SIG-M5 (cell line): Measurements from ENCODE around the gene FBN2.
"Not testable (repeated sequence)": the region's sequence is repeated elsewhere in the genome, so short reads cannot be mapped to it uniquely, and the experiment has no call there.

Experiments
- DNase-seq: peaks from one replicate; lab custom pipeline; 2025; lab: John Stamatoyannopoulos, UW

FBN2 gene

DNA sequence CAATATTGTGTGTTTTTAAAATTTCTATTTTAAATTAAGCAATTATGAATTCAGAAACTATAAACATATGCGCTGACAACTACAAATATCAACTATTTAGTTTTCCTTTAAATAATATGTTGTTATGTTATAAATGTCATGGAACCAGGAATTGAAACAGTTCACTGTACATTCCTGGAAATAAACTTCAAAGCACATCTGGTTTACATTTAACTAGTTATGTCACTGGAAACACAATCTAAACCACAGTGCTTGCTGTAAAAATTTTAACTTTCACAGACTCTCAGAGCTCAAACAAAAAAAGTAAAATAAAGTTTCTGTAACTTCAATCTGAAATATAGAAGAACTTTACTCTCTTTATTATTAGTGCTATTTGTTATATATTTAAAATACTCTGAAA, 179.2 kb downstream of the FBN2 start:
- no peak for DNase-seq

DNA sequence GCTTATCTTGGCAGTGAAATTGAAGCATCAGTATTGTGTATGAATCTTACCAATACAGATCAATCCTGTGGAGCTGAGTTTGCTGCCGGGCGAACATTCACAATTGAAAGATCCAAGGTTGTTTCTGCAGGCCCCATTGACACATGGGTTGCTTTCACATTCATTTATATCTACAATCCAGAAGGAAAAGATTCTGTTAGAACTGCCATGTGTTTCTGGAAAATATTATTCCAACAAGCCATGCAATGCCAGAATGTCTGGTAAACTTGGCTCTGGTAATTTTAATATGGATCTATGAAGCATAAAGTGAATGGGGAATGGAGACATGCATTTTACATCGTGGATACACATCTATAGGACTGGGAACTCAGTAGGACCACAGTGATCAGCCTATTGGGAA, 180.8 kb downstream of the FBN2 start:
- no peak for DNase-seq

- no peak for DNase-seq
Observed at GRCh38 chr5:128355961-128356360, 182.1 kb downstream of the FBN2 start.

DNA sequence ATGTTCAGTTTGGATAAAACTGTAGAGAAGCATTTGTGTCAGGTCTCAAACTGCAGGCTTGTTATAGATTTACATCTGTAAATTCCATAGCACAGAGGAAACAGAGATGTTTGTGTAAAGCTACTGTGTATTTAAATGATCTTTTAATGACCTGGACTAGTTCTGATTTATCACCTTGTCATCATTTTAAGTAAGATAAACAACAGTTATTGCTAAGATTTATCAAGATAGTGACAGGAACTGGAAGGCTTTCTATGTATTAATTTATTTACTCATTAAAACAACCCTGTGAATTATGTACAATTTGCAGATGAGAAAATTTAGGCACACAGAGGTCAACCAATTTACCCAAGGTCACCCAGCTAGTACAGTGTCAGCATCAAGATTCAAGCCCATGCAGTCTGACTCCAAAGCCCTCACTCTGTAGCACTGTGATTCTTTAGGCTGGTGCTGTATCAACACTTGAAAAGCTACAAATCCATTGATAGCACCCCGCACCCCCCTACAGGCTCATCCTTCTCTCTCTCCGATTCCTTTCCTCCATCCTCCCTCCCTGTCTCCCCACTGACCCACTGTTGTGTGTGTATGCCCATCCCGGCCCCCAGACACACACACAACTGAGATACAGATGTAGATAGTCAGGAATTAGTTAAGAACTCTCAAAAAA, 184.5 kb downstream of the FBN2 start:
- DNase-seq: no peak

GRCh38 chr5:128350705-128351104, 187.3 kb downstream of the FBN2 start:
- no peak for DNase-seq

DNA sequence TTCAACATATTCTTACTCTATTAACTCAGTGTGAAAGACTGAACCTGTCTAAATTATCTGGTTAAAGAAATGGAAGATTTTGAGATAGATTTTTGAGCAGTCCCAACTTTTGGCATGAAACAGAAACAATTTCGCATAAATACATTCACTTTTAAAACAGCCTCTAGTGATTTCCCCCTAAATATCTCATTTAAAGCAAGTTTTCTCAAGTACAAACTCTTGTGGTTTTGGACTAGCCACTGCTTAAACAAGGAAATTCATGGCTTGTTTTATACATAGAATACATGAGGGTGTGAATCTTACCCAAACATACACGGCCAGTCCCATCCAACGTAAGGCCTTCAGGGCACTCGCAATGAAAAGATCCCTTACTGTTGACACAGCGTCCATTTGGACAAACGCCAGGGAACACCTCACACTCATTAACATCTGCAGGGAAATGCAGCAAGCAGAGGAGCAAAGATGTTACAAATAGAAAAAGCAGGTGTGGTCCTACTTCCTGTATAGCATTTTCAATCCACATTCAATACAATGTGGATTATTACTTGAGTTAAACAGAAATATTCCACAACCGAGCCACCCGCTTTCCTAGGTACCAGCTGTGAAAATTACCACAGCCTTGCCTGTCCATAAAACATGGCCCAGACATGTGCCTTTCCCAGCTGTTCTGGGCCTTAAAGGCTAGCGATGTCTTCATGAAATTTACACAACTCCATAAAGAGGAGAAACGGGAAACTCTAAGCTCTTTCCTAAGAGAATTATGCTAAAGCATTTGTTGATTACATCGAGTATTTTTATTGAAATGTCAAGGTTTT, 188.8 kb downstream of the FBN2 start:
- DNase-seq: no peak

DNA sequence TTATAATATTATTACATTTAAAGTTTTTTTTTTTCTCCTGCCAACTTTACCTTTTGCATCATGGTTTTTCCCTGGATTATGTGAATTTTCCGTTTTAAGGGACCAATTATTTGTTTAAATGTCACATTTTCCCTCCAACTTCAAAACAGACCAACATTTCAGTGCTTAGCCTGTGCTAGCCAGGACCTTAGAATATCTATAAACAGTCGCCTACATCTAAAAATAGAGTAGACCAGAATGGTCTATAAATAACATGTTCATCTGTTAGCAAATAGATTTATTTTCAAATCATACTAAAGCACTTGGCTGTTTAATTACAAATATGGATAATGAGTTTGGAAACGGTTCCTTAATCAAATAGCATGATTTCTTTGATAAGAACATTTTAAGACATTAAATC, 192.0 kb downstream of the FBN2 start:
- DNase-seq: no peak

- DNase-seq: no peak
Observed at GRCh38 chr5:128345247-128345646, 192.8 kb downstream of the FBN2 start.

DNA sequence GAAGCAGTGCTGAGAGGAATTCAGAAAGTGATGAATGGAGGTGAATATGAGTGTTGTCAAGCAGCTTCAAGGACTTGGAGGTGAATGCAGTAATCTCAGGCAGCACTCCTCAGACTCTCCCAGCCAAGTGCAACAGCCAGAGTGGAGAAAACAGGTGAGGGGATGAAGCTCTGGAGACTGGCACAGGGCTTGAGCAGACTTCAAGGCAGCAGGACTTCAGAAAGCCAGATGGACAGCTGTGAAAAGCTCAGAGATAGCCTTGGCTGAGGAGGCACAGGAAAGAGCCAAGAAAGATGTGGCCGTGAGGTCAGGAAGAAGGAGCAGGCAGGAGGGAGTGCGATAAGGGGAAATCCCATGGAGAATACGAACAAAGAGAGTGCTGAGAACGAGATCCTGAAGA, 194.9 kb downstream of the FBN2 start:
- DNase-seq: no peak

DNA sequence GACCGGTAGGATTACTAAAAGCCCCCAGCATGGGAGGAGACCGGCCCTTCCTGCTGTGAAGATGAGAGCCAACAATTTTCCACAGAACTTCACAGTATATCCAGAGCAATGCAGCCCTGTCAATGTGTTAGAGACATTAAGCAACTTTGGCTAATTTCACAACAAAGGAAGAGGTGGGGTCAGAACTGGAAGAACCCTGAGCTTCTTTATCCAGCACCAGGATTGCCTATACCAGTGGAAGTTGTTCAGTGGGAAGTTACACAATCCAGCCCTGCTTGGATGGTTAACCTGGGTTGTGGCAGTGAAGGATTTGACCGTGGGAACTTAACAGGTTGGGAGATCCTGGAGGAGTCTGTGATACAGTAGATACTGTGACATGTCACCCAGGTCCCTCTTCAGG, 197.0 kb downstream of the FBN2 start:
- DNase-seq: no peak

- DNase-seq: no peak
Observed at GRCh38 chr5:128340648-128341047, 197.4 kb downstream of the FBN2 start.

- no peak for DNase-seq
Observed at GRCh38 chr5:128339585-128339984, 198.5 kb downstream of the FBN2 start.

DNA sequence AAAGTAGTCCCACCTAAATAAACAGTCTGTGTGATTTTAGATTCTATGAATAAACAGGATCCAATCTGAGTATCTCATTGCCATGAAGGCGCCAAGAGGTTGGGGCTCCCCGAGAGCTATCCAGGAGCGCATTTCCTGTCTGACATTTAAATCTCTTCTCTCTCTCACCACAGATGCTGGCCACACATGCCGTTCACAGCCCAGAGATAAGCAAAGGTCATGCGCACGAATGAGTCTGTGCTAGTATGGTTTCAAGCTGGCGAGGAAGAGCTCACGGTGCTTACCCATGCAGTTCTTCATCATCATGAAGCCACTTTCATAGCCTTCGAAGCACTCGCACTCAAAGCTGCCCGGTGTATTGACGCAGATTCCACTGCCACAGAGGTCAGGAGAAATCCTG, 199.4 kb downstream of the FBN2 start:
- DNase-seq: no peak

DNA sequence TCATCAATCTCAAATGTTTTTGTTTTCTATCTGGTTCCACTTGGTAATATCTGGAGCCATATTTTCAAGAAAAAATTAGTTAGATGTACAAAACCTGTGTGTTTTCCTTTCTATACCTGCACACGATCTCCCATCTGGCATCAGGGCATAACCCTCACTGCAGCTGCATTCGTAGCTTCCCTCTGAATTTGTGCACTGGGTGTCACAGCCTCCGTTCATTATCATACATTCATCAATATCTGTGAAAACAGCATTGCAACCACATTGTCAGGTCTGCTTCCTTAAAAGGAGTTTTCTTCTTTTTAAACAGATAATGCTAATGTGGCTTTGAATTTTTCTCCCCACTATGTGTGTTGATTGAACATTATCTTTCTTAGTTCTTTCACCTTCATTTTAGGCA, 202.7 kb downstream of the FBN2 start:
- no peak for DNase-seq

DNA sequence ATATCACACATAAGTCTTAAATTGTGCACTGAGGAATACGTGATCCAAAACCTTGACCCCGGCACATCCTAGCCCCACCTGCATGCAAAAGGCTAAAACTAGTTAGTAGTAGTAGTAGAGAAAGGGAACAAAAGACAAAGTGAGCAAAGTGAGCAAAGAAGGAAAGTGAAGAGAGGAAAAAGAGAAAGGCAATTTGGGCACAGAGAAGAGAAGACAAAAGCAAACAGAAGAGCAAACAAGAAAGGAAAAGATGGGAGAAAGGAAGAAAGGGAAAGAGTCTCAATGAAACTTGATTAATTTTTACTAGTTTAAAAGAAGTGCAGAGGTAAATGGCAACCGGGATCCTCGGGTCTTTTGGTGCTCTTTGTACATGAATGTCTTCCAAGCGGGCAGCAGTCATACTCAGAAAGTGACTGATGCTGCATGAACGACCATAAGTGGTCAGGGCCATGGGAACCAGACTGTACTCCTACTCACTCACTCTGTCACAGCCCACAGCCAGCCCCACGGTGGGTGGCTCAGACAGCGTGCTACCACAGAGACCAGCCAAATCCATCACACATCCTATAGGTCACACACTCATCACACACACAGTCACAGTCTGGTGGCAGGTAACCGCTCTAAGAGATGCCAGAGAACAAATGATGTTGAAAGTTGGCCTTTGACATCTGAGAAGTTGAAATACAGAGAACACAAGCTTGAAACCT, 203.9 kb downstream of the FBN2 start:
- no peak for DNase-seq

DNA sequence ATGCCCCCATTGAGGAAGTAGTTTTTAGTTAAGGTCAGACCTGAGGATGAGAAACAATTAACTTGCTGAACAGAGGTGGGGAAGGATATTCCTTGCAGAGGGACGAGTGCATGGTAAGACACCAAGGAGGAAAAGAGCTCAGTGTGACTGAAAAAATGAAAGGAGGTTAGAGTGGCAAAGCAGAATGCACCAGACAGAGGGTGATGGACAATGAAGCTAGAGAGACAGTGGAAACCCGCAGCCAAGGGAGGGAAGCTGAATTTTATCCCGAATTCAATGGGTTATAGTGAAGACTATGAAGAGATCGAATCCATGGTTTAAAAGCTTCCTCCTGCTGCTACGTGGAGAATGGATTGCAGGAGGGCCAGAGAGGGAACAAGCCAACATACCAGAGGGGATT, 206.8 kb downstream of the FBN2 start:
- no peak for DNase-seq

- DNase-seq: no peak
Observed at GRCh38 chr5:128329386-128329939, 208.6 kb downstream of the FBN2 start.

- no peak for DNase-seq
Observed at GRCh38 chr5:128328446-128328845, 209.6 kb downstream of the FBN2 start.

DNA sequence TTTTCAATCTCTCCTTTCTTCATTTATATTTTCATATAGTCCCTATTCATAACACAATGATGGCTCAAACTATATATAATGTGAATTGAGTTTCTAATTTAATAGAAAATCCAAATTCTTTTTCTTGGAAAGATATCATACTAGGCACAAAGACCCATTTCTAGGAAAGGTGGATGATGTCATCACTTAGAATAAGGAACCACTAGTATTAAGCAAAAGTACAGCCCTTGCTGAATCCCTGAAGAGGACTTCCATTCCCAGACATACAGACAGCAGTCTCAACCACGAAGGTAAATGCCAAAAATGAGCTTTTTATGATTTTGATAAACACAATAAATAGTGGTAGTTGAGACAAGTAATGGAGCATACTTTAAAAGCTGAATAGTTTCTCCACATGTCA, 210.0 kb downstream of the FBN2 start:
- DNase-seq: no peak

GRCh38 chr5:128321418-128321817, 216.6 kb downstream of the FBN2 start:
- not testable (repeated sequence) for DNase-seq

DNA sequence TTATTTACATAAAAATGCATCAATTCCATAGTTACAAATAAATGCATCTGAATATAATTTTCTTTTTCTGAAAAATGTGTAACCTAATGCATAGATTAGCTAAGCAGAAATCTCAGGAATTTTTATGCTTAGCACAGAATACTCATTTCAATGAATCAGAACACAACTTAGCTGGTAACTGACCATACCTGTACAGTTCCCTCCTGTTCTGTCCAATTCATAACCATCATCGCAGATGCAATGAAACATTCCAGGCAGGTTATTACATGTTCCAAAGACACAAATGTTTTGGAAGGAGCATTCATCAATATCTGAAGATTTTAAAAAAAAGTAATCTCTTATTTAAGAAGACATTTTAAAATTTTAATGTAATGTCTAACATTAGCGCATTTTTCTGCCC, 219.4 kb downstream of the FBN2 start:
- DNase-seq: no peak

DNA sequence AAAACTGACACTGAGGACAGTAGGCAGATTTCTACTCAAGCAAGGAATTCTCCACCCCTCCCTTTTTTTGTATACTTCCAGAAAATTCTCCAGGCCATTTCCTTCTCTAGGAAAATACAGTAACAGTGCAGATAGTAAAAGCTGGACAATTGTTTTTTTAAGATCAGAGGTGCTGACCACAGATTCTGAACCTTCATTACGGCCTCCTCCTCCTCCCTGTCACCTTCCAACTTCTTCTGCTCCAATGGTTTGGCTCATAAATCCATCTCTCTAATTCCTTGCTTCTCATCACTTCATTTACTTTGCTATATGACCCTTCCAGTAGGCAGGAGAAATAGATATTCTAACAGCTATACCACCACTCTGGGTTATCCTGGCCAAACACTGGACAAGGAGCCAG, 220.6 kb downstream of the FBN2 start:
- DNase-seq: no peak

GRCh38 chr5:128315671-128316070, 222.4 kb downstream of the FBN2 start:
- no peak for DNase-seq
